Erythroblast (primary cell): ENCODE results near the gene SENP1.
A peak's percentile ranks its signal among the peaks of the same experiment; 100 is the strongest.
"Not testable (repeated sequence)": the region's sequence is repeated elsewhere in the genome, so short reads cannot be mapped to it uniquely, and the experiment has no call there.

Experiments used
- DNase-seq, 2 experiments: peaks; one replicate each; lab custom pipeline; 2025; lab: John Stamatoyannopoulos, UW
- GATA1 ChIP-seq: IDR thresholded peaks from 2 replicates; pipeline ENCODE4 v1.6.1; 2011; ENCODE audit warnings: low read depth, mild to moderate bottlenecking, control low read depth, low read length, moderate library complexity
- POLR2A ChIP-seq: IDR thresholded peaks from 2 replicates; pipeline ENCODE4 v1.6.1; 2011; ENCODE audit warnings: mild to moderate bottlenecking, low read length

The SENP1 gene

DNA sequence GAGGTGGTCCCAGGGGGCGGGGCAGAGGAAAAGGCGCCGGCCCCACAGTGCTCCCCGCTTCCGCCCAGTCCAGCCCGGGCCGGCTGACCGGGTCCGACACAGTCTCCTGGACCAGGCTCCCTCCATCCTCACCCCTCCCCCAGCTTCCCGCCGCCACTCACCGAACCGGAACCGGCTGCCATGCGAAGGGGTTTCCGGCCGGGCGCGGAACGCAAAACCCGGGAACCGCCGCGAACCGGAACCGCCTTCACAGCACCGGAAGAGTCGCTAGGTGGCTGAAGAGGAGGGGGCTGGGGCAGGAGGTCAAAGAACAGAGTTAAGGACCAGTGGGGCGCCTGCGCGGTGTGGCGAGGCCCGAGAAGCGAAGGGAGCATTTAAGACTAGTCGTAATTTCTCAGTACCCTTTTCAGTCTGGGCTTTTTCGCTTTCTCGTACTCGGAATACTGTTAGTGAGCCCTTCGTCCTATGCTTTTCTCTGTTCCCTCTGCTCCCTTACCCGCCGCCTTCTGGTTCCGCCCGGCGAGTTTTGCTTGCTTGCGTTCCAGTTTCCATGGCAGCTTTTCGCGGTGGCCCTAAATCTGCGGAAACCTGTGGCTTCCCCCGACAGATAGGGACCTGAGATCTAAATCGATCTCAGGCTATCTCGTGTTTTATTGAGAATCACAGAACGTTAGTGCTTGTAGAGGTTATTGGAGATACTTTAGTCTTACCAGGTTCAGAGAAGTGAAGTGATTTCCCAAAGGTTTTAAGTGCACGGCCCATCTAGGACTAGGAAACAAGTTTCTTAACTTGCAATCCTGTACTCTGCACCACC is at the start of gene SENP1:
TSS of gene SENP1 (minus strand) at position 213 of the 814 bp plus-strand sequence. CDS start 4,607 bp downstream, outside the sequence.
- TF ChIP-seq GATA1, result no peak
- TF ChIP-seq POLR2A, result no peak
- peak; percentile 92 to 96 for DNase-seq

GRCh38 chr12:48151103-48151771 is 45.4 kb upstream of the SENP1 start:
- DNase-seq, result no peak

GRCh38 chr12:48145981-48146380 is 40.1 kb upstream of the SENP1 start:
- TF ChIP-seq POLR2A, result no peak
- no peak for TF ChIP-seq GATA1
- DNase-seq, result peak; percentile 54 to 64

More at GRCh38 chr12:48151103-48151771, 45.4 kb upstream of the SENP1 start:
- no peak for TF ChIP-seq POLR2A
- TF ChIP-seq GATA1, result no peak

GRCh38 chr12:48143898-48144297 is 38.0 kb upstream of the SENP1 start:
- no peak for TF ChIP-seq POLR2A

GRCh38 chr12:48142818-48143674 is 37.2 kb upstream of the SENP1 start:
- DNase-seq, result no peak
- TF ChIP-seq GATA1 (no peak), POLR2A (no peak)

More at GRCh38 chr12:48143898-48144297, 38.0 kb upstream of the SENP1 start:
- no peak for DNase-seq

- DNase-seq, result no peak
- TF ChIP-seq GATA1 (no peak), POLR2A (no peak)
Observed at GRCh38 chr12:48135027-48135426, 29.1 kb upstream of the SENP1 start.

DNA sequence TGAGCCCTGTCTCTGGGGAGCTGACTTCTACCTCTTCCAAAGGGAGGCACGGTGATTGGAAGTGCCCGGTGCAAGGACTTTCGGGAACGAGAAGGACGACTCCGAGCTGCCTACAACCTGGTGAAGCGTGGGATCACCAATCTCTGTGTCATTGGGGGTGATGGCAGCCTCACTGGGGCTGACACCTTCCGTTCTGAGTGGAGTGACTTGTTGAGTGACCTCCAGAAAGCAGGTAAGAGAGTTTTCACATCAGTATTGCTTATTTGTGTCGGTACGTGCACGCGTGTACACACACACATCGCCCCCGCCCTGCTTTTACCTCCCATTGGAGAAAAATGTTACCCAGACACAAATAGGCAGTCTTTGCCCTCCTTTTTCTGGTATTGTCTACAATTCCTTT is 26.9 kb upstream of the SENP1 start:
- TF ChIP-seq GATA1 (no peak), POLR2A (no peak)

DNA sequence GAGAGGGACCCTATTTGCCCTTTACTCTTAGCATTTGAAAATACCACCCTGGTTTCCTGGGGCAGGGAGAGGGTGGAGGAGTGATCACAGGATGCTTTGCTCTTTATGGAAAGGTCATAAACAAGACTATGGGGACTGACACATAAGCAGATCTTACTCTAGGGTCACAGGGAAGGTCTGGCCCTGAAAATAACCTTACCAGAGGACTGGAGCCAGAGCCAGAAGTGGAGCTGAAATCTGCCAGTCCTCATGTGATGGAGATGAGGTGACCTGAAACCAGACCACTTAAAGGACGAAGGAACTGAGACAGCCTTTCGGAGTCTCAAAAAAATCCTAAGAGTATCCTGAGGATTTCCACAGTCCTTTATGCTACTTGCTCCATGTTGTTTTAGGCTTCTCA is 25.6 kb upstream of the SENP1 start:
- no peak for DNase-seq
- TF ChIP-seq GATA1 (no peak), POLR2A (no peak)

More for the DNA sequence above, 26.9 kb upstream of the SENP1 start:
- DNase-seq, result no peak

GRCh38 chr12:48129376-48129775 is 23.5 kb upstream of the SENP1 start:
- no peak for DNase-seq
- TF ChIP-seq GATA1, result no peak
- no peak for TF ChIP-seq POLR2A

GRCh38 chr12:48128800-48129199 is 22.9 kb upstream of the SENP1 start:
- TF ChIP-seq POLR2A, result no peak
- TF ChIP-seq GATA1, result no peak
- no peak for DNase-seq

DNA sequence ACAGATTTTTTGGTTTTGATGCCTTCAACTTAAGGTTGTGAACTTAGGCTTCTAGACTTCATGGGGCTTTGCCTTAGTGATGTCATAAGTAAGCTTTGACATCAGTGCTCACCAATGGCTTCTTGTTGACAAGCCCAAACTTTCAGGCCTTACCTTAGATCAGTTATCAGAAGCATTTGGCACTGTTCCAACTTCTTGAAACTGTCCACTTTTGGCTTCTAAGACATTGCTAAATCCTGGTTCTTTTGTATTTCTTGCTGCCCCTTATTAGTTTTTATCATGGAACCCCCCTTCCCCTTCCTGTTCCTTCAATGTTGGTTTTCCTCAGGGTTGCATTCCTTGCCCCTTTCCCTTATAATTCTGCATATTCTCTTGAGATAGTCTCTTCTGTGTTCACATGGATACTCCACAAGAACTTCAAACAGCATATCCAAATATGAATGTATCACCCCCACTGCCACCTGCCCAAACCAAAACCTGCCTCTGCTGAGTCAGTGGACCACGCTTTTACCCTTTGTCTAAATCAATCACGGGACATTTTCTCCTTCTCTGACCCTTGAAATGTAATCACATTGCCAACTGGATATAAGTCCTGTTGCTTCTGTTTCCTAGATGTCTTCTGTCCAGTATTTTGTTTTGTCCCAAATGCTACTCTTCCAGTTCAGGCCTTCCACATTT is 21.2 kb upstream of the SENP1 start:
- peak; percentile 16 to 25 for DNase-seq
- TF ChIP-seq POLR2A (no peak), GATA1 (no peak)

DNA sequence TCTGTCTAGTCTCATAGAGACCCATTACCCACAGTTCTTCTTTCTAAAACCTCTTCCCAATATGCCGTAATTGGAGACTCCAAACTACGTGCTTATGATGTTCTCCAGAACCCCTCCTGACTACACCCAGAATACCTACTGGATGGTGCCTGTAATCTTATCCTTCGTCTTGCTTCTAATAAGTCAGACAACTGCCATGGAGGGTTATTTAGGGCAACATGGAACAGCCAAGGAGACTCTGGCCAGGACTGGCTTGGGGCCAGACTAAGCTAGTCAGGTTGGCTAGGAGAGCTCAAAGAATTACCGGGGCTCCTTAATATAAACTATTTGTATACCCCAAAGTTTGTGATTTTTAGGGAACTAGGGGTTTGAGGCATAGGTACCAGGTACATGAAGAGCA is 20.1 kb upstream of the SENP1 start:
- TF ChIP-seq POLR2A (no peak), GATA1 (no peak)
- no peak for DNase-seq

GRCh38 chr12:48125542-48125941 is 19.7 kb upstream of the SENP1 start:
- DNase-seq, result not testable (repeated sequence)

DNA sequence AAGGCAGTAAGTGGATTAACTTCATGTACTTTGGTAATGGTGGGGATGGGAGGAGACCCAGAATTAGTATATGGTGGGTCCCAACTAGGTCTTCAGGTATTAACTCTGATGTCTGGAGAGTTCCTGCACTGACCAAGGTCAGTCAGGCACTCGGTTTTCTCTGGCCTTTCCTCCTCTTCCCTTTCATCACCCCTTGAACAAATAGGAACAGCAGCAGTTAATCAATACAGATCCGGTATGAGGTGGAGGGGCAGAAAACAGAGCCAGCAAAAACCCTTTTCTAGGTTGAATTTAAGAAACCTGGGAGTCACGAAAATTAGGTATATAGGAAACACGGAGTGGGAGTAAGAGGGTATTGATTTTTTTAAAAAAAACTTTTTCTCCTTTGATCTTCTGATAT is 17.3 kb upstream of the SENP1 start:
- TF ChIP-seq GATA1 (no peak), POLR2A (no peak)
- no peak for DNase-seq
